Skin of body (tissue), 3 donors: ENCODE measurements around the gene PTHLH. TPM values are rescaled to one million over a fixed set of nuclear protein-coding genes. Genes with fewer than 3 reads are reported as not detected.

Experiments
- DNase-seq: peaks from one replicate; lab custom pipeline; 2025; lab: John Stamatoyannopoulos, UW
- small RNA-seq: library from RNA; depleted of rRNA; stranded (forward); fragments of <200 nt; gene quantifications from one replicate; pipeline ENCODE3, GENCODE V24; 2014; ENCODE audit warnings: low replicate concordance
- total RNA-seq: library from RNA; depleted of rRNA; stranded (reverse); fragments of >200 nt; gene quantifications from one replicate; pipeline ENCODE4 v1.2.3, GENCODE V29; 2014

PTHLH gene
- total RNA-seq, 1 donor from 2014 or later = 4.6 TPM

DNA sequence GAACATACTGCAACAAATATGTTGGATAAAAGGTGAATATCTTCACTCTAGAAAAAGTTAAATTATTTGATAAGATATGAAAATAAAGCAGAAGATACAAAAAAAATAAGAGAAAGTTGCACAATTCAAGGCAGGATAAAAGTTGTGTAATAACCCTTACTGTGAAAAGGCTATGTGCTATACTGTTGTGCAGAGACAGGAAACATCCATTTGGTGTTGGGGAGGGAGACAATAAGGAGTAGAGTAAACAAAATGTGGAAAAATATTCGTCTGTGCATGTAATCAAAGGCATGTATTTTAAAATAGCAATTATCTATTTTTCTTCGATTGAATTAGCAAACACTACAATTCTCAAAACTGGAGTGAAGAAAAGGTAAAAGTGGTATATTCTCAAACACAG is 34.8 kb downstream of the PTHLH start:
- DNase-seq = no peak

DNA sequence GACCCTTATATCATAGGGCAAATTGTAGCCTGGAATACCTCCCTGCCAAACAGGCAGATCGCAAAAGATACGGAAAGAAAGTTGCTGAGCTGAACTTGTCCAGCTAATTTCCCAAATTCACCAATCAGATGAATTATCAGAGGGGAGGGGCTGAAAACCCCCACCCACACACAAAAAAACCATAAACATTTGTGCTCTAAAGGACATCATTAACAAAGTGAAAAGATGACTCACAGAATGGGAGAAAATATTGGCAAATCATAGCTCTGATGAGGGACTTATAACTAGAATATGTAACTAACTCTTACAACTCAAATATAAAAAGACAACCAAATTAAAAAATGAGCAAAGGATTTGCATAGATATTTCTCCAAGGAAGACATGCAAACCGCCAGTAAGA is 36.3 kb downstream of the PTHLH start:
- no peak for DNase-seq

DNA sequence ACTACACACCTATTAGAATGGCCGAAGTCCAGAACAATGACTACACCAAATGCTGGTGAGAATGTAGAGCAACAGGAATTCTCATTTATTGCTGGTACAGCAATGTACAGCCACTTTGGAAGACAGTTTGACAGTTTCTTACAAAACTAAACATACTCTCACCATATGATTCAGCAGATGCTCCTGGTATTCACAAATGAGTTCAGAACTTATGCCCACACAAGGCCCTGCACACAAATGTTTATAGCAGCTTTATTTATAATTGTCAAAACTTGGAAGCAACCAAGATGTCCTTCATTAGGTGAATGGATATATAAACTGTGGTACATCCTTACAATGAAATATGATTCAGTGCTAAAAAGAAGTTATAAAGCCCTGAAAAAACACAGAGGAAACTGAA is 38.3 kb downstream of the PTHLH start:
- DNase-seq = no peak

DNA sequence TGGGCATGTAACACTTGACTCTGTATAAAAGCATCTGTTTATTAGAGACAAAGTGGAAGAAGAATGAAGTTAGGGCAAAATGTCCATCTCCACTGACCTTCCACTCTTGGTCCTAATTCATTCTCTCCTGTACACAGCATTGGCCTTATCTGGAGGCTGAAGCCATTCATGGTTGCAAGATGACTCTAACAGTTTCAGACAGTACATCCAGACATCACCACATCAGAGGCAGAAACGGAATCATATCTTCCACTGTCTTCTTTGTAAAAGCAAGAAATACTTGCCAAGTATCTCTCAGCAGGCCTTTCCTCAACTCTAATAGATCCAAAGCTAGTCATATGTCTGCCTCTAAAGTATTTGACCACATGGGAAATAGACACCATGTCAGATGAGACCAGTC is 41.1 kb downstream of the PTHLH start:
- DNase-seq = no peak

DNA sequence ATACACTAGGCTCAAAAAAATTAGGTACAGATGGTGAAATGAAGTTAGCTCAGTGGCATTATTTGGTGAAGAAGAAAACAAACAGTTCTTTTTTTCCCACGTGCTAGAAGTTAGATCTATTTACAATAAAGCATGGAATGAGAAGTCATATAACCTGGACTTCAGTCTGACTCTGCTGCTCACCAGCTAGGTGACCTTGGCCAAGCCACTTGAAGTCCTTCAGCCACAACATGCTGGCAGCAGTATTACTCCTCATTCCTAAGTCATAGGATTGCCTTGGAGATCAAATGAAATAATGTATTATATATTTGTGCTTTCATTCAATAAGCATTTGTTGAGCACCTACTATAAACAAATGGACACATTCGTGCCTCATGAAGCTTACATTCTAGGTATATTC is 45.2 kb downstream of the PTHLH start:
- DNase-seq = no peak

DNA sequence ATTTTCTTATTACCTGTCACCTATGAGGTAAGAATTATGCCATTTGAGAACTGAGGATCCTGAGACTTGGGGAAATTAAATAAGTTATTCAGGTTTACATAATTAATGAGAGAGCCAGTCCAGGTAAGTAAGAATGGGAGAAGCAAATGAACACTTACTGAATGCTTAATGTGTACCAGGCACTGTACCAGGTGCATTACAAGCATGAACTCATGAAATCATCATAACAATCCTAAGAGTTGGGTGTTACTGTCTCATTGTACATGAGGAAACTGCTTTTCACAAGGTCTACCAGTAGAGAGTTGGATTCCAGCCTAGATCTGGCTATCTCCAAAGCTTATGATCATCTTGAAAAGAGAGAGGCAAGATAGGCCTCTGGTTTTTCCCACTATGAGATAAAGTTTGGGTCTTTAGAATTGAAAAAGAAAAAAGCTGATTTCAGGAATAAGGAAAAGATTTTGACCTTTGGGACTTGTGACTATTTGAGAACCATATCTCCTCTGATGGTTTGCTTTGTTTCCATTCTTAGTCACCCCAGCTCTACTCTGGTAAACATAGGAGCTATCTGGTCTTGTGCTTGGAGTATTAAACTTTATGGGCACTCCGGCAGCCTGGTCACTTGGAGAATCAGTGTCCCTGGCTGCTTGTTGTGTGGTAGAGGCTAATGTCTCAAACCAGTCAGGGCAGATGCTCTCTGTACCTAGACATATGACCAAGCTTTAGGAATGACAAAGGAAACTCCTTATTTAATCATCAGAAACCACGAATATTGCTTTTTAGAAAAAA is 48.0 kb downstream of the PTHLH start:
- no peak for DNase-seq

DNA sequence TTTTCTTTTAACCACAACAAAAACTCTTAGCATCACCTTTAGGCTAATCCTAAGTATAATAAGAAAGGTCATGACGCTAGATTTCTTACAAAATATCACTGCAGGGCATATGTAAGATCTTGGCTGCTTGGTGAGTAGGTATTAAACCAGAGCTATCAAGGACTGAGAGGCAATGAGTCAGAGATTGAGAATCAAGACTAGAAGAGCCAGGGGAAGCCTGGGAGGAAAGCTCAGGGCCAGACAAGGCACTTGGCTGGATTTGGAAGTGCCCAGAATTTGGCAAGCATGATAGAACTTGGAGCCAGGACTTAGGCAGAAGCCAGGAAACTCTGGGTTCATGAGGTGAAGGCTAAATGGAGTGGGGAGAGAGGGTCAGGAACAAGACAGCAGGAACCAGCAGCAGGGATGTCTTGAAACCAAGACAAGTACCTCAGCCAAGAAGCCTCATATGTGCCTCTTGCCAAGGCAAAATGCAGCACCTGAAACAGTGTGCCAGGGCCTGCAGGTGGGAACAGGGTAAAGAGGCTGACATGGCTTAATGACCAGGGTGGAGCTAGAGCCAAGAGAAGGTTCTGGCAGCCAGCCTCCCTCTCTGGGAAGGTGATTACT is 49.9 kb downstream of the PTHLH start:
- no peak for DNase-seq

DNA sequence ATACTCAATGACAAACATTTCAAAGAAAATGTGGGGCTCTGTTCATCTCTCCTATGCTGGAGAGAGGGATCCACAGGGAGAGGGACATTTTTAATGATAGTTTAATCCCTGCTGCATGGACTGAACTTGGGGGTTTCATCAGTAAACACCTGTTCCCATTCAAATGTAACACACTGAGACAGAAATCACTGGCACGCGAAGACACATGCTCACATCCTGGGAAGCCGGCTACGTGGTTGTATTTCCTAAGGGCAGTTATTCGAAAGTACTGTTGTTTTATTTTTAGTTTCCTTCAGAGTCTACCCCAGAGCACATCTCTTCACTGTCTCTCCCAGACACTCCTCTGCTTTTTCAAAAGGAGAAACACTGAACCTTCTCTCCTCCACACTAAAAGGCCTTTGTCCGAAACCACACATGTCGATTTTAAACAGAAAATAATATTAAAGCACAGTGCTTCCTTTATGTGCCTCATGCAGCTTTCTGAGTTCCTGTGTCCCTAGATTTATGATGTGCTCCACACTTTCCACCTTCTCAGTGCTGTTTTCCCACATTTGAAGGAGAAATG is 52.8 kb downstream of the PTHLH start:
- DNase-seq = no peak

DNA sequence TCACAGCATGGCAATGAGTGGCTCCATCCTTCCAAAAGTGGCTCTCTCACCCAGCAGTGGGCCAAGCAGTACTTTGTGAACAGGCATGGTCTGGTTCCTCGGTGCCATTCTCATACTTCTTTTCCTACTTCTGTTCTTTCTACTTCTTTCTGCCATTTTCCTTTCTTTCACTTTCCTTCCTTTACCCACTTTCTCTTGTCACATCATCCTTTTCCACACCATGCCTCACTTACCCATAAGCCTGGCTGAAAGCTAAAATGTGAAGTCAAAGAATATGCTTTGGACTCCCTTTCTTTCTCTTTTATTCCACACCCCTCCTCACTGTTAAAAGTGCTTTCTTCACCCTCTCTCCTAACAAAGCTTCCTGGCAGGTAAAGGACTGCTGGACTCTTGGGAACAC is 57.0 kb downstream of the PTHLH start:
- DNase-seq = no peak

DNA sequence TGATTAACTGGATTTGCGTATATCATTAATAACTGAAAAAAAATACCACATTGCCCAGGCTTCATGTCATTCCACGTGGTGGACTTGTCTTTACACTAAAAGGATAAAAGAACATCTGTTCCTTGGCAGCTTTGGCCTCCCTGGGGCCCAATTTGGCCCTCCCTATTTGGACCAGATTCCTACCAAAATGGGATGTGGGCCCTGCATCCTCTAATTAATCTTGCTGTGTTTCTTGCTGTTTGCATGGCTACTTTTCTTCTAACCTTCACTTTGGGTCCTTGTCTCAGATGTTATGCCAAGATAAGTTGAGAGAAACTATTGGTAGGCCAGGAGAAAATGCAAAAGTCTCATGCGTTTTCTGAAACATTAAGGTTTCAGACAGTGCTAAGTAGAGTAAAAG is 57.5 kb downstream of the PTHLH start:
- no peak for DNase-seq

DNA sequence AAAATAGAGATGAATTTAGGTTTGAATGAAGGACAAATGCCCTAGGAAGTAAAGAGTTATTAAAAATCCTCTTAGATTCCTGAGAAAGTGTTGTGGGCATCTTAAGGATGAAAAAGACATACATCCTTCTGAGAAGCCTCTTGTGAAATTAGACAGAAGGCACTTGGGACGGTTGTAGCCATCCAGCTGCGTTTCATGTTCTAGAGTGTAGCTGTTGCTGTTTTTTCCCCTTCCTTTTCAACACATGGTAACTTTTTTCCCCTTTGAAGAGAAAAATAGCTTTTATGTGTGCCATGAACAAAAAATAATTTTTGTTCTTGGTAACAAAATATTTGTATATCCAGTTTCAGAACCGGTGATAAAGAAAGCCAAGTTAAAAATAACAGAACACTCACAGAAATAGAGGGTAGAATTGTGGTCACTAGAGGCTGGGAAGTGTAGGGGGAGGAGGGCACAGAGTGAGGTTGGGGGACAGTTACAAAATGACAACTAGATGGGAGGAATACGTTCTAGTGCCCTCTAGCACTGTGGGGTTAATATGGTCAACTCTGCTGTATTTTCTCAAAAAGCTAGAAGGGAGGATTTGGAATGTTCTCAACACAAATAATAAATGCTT is 58.4 kb downstream of the PTHLH start:
- no peak for DNase-seq

DNA sequence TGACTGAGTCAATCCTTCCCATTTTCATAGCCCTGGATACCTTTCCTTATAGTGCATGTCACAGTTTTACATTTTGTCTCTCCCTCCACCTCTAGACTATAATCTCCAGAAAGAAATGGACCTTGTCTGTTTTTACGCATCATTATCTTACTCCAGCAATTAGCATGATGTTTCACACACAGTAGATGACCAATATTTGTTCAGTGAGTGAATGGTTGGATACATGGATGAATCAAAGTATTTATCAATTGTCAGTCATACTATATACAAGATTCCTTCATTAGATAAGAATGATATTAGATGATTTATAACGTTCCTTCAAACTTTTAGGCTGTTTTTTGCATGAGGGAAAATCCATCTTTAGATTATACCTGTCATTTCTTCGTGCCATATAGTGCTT is 61.1 kb downstream of the PTHLH start:
- DNase-seq = no peak

Small RNAs within 50 kb of the gene (small RNA-seq; reads per million reads assigned to genes)
- not detected for gene AC008011.1

Other genes starting within 250 kb of the PTHLH start
- gene KLHL42, start 192.5 kb downstream of the PTHLH start, total RNA-seq = 22.8 TPM
- not detected for gene MANSC4, start 192.5 kb downstream of the PTHLH start, total RNA-seq
- gene CCDC91, start 217.7 kb upstream of the PTHLH start, total RNA-seq = 31.2 TPM